GM19193 (cell line): ENCODE measurements around the gene RGS19.

Experiments used
- POLR2A ChIP-seq: IDR thresholded peaks from 4 replicates; pipeline ENCODE4 v1.6.1; 2011; ENCODE audit not compliant: insufficient read depth, insufficient read length; ENCODE audit errors: extremely low read depth

Gene RGS19

DNA sequence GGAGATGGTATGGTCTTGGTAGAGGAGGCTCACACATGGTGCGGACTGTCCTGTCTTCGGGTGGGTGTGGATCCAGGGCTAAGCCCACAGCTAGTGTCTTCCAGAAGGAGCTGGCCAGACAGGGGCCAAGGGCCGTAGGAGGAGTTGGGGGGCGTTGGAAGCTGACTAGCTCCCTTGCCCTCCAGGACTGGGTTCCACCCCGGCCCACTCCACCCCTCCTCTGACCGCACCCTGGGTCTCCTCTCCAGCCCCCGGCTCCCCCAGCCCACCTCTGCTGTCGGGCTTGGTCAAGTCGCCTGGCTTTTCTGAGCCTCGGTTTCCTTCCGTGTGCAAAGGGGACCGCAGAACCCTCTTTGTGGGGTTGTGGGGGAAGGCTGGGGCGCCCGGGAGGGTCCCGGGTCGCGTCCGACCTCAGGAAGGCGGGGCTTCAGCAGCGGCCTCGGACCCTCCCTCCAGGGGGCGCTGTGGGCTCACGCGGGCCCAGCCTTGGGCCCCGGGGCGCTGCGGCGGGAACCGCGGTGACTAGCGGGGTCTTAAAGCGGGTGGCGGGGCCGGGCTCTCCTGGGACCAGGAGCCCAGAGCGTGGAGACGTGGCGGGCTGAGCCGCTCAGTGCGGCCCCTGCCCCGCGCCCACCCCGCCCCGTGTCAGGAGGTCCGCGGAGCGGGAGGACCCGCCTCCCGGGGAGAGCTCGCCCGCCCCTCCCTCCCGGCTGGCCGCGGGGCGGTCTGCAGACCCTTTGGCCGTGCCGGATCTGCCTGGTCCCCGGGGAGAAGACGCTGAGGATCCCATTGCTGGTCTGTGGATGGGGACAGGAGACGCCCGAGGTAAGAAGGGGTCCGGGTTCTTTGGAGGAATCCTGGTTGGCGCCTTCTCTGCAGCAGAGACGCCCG is 22.7 kb upstream of the RGS19 start:
- TF ChIP-seq POLR2A: no peak

DNA sequence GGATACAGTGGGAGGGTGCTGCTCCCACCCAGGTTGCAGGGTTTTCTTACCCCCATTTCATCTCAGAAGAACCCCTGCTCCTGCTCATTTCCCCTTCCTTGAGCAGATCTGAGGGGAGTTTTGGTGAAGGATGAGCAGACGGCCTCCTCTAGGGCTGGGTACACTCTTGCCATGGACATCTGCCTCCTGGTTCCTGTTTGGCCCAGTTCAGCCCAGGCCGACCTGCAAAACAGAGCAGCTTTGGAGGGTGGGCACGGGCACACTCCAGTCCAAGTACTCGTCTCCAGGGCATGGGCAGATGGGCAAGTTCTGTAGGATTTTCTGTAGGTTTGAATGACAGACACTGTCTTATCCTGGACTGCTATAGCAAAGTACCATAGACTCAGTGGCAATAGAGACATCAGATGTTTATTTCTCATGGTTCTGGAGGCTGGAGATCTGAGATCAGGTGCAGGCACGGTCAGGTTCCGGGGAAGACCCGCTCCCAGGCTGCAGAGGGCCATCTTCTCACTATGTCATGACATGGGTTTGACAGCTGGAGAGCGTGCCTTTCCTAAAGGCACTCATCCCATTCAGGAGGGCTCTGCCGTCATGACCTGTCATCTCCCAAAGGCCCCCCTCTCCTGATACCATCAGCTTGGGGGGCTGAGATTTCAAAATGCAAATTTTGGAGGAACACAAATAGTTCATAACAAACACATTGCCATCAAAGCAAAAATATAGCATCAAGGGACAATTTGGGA is 21.8 kb upstream of the RGS19 start:
- no peak for TF ChIP-seq POLR2A

DNA sequence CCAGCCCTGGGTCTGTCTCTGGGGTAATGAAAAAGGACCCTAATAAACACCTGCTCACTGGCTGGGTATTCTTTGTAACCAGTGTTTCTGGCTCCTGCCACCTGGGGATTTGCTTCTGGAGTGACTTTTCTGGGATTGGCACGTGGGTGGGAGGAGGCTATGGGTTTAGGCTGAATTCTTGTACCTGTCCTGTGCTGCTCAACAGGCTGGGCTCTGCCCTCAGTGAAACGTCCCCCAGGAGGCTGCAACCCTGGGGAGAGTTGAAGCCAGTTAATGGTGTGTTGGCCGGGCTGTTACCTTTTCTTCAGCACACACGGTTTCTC is 21.2 kb upstream of the RGS19 start:
- no peak for TF ChIP-seq POLR2A

DNA sequence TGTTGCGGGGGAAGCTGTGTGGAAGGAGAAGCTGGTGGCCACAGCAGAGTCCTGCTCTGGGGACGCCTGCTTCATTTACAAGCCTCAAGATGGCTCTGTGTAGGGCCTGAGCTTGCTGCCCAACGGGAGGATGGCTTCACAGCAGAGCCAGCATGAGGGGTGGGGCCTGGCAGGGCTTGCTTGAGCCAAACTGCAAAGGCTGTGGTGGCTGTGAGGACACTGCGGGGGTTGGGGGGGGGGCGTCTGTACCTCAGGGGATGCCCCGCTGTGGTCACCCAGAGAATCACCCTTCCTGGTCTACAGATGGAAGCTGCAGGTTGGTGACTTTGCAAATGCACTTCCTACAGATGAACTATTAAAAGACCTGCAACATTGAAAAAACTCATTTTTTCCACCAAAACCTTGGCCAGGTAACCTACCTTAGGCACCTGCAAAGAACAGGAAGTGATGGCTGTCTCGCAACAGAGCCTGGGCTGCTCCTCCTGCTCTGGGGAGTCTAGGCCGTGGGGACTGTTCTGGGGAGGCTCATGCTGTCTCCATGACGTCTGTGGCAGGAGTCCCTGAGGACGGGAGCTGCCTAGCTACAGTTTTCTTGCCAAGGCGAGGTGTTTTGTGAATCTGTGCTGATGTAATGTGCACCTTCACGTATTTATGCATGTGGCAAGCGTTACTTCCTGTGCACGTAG is 20.7 kb upstream of the RGS19 start:
- TF ChIP-seq POLR2A: no peak

DNA sequence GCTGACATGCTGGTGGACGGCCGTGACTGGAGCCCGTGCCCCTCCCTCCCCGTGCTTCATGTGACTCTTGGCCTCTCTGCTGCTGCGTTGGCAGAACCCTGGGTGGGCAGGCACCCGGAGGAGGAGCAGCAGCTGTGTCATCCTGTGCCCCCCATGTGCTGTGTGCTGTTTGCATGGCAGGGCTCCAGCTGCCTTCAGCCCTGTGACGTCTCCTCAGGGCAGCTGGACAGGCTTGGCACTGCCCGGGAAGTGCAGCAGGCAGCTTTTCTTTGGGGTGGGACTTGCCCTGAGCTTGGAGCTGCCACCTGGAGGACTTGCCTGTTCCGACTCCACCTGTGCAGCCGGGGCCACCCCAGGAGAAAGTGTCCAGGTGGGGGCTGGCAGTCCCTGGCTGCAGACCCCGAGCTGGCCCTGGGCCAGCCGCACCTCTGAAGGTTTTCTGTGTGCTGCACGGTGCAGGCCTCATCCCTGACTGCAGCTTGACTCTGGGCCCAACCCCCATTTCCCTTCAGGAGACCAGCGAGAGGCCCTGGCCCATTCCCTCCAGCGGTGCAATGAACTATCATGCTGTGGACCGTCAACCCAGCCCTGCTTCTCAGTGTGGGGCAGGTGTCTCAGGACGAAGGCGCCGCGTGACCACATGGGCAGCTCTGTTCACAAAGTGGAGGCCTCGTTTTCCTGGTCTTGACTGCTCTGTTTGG is 19.9 kb upstream of the RGS19 start:
- TF ChIP-seq POLR2A: no peak

DNA sequence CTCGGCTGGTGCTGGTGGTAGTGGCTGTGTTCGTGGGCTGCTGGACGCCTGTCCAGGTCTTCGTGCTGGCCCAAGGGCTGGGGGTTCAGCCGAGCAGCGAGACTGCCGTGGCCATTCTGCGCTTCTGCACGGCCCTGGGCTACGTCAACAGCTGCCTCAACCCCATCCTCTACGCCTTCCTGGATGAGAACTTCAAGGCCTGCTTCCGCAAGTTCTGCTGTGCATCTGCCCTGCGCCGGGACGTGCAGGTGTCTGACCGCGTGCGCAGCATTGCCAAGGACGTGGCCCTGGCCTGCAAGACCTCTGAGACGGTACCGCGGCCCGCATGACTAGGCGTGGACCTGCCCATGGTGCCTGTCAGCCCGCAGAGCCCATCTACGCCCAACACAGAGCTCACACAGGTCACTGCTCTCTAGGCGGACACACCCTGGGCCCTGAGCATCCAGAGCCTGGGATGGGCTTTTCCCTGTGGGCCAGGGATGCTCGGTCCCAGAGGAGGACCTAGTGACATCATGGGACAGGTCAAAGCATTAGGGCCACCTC is 19.2 kb upstream of the RGS19 start:
- no peak for TF ChIP-seq POLR2A

DNA sequence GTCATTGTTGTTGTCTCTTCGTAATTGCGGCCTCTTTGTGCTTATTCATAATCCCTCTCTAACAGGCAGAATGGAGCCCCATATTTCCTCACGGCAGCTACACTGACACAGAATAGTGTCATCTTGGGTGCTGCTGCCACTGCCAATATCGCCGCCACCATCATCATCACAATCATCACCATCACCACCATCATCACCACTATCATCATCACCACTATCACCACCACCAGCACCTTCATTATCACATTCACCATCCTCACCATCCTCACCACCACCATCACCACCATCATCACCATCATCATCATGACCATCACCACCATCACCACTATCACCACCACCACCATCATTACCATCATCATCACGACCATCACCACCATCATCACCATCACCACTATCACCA is 17.2 kb upstream of the RGS19 start:
- no peak for TF ChIP-seq POLR2A

DNA sequence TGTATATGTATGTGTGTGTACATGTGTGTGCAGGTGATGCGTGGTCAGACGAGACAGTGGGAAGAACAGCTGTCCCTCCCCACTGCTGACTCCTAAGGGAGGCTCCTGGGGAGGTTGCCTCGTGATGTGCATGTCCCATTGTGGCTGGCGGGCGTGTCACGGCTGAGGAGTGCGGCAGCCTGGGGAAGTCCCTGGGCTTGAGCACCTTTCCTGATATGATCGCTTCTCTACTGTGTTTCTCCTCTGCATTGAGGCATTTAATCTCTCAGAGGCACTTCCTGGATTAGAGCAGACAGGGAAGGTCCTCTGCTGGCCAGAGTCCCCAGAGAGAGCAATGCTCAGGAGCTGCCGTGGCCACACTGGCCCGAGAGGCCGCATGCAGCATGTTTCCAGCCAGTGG is 16.6 kb upstream of the RGS19 start:
- TF ChIP-seq POLR2A: no peak

DNA sequence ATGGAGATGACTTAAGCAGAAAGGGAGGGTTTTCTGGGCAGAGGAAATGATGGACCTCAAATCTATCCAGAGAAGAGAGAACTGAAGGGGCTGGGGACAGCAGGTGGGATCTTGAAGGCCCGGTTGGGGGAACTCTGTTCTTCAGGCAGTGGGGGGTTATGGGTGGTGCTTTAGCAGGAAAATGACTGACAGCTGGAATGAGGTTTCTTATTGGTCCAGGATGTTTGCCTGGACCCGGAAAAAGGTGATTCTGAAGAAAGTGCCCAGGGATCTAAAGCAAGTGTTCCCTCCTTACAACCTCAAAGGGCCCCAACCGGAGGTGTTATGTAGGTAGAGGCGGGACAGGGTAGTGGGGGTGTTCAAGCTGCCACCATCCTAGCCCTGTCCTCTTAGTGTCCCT is 16.1 kb upstream of the RGS19 start:
- no peak for TF ChIP-seq POLR2A

DNA sequence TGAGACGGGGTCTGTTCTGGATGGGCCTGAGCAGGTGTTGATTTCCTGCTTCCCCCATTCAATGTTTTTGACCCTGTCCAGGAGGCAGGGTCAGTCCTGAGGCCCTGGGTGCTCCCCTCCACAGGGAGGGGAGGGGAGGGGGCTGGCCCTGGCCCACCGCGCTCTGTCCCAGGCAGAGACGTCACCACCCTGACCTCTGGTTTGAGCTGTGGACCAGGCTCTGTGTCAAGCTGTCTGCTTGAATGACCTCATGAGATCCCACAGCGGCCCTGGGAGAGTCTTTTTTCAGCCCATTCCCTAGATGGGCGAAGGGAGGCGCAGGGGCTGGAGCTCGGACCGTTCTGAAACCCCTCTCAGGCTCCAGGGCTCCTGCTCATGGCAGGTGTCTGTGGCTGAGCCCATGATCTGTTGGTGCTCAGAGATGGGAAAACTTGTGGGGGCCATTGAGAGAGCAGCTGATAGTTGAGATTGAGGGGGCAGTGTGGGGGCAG is 13.7 kb upstream of the RGS19 start:
- TF ChIP-seq POLR2A: no peak

DNA sequence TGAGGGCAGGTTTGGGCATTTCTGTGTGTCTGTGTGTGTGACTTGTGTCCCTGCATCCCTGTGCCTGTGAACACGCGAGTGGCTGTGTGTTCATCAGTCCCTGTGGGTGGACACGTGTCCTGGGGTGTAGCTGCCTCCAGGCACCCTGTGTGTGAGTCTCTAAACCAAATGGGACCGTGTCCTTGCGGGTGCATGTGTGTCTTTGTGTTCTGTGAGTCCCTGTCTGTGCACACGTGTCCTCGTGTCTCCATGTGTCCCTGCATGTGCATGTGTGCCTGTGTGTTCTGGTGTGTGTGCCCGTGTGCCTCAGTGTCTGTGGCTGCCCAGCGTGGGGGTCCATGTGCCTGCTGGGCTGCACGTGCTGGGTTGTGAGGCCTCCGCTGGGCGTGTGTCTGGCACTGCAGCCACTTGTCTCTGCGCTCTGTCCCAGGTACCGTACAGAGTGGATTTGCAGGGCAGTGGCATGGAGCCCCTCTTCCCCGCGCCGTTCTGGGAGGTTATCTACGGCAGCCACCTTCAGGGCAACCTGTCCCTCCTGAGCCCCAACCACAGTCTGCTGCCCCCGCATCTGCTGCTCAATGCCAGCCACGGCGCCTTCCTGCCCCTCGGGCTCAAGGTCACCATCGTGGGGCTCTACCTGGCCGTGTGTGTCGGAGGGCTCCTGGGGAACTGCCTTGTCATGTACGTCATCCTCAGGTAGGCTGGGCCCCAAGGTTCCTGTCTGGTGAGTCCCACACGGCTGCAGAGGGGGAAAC is 13.1 kb upstream of the RGS19 start:
- TF ChIP-seq POLR2A: no peak

DNA sequence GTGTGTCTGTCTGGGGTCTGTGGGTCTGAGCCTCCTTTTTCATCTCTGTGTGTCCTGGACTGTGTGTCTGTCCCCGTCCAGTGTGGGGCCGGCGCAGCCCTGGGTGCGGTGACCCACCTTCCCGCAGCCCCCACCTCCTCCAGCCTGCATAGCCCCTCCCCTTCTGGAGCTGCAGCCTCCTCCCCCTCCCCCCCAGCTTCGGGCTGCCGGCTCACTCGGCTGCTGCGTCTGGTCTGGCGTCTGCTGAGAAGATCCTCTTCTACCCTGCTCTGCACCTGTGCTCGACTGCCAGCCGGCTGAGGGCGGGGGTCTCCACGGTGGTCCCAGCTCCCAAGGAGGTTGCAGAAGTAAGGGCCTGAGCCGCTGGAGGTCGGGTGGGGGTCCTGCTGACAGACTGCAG is 12.5 kb upstream of the RGS19 start:
- no peak for TF ChIP-seq POLR2A

DNA sequence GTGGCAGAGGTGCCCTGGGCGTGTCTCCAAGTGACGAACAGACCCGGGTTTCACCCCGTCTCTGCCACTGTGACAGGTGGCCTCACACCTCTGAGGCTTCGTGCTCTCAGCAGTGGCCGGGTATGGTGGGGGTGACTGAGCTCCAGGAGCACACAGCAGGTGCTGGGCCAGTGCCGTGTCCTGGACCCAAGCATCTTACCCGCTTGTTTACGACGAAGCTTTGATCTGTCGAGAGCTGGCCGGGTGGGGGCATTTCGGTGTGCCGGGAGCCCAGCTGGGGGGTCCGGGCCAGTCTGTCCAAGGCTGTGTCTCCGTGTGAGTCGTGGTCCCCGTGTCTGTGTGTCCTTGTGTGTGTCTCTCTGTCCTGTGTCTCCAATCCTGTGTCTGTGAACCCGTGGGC is 12.0 kb upstream of the RGS19 start:
- TF ChIP-seq POLR2A: no peak

DNA sequence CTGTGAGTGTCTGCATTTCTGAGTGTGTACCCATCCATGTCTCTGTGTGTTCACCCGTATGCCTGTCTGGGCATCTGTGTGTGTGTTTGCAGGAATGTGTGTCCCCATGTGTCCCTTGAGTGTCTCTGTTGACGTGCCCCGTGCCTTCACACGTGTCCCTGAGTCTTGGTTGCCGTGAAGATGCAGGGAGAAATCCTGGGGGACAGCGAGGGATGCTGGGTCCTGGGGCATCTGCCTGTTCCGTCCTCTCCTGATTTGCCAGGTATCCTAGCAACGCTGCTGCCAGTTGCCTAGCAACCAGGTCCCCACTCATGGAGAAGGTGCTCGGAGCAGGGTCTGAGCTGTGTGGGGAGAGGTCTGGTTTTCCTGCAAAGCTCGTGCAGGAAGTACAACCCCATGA is 10.8 kb upstream of the RGS19 start:
- no peak for TF ChIP-seq POLR2A
